GM12878 (cell line): ENCODE results near the gene PLB1. TPM values are rescaled to one million over a fixed set of nuclear protein-coding genes. Genes with fewer than 3 reads are reported as not detected.

ENCODE experiments used
- ATAC-seq: fragments of 200-7000 bp; cut with Tn5 transposase; 3 replicates; pipeline ENCODE4 v1.9.1; 2020; ENCODE audit warnings: mild to moderate bottlenecking, moderate library complexity
- BruUV-seq: library from RNA; stranded (reverse); fragments of 400-500 nt; replicated peaks from 2 replicates; lab custom pipeline; 2021; lab: Mats Ljungman, UMichigan
- CTCF ChIA-PET: fragments of 300-600 bp; sonication (Branson Sonifier 250); formaldehyde crosslinking; extraction: SDS; loops from one replicate; lab custom pipeline; 2021; ENCODE audit warnings: inconsistent platforms; lab: Yijun Ruan, JAX
- POLR2A ChIA-PET: fragments of 350-600 bp; formaldehyde crosslinking; extraction: SDS; loops from one replicate; lab custom pipeline; 2021; ENCODE audit warnings: inconsistent platforms; lab: Charles Lee
- RAD21 ChIA-PET: fragments of 300-600 bp; sonication (Branson Sonifier 250); formaldehyde crosslinking; loops from one replicate; lab custom pipeline; 2023; ENCODE audit warnings: antibody characterized with exemption; ENCODE audit not compliant: unreplicated experiment; lab: Charles Lee
- SMC1A ChIA-PET: fragments of 300-600 bp; sonication (Branson Sonifier 250); formaldehyde crosslinking; loops from one replicate; lab custom pipeline; 2023; ENCODE audit not compliant: unreplicated experiment, uncharacterized antibody; lab: Charles Lee
- DNase-seq: peaks from one replicate; pipeline ENCODE4 v3.0.0-alpha.2; 2011; ENCODE audit warnings: low read depth, low spot score
- FAIRE-seq: peaks from 3 replicates; lab custom pipeline; 2011; peaks lifted over from hg19 to GRCh38; lab: Jason Lieb, UNC
- H2AFZ ChIP-seq: 2 replicates; pipeline ENCODE4 v1.6.0; 2011; ENCODE audit warnings: low read depth, low read length, control low read depth; ENCODE audit not compliant: control insufficient read depth
- H3K27ac ChIP-seq: 2 replicates; pipeline ENCODE4 v1.5.1; 2011; ENCODE audit warnings: control low read depth; ENCODE audit not compliant: control insufficient read depth, insufficient read depth
- H3K27me3 ChIP-seq, 2 experiments: replicated peaks in 1 of 2; 2 replicates each; pipeline versions ENCODE4 v1.6.0 to v1.6.1; 2011; ENCODE audit warnings: low read length in 1 of 2; ENCODE audit not compliant: control insufficient read depth in 2 of 2, insufficient read depth in 2 of 2
- H3K36me3 ChIP-seq, 2 experiments: 2 replicates each; pipeline ENCODE4 v1.5.1; 2011; ENCODE audit warnings: low read length in 1 of 2; ENCODE audit not compliant: control insufficient read depth in 2 of 2, insufficient read depth in 2 of 2
- H3K4me1 ChIP-seq: 2 replicates; pipeline ENCODE4 v1.6.1; 2011; ENCODE audit warnings: mild to moderate bottlenecking, low read length, moderate library complexity, mixed read lengths; ENCODE audit not compliant: control insufficient read depth, insufficient read depth
- H3K4me2 ChIP-seq: 2 replicates; pipeline ENCODE4 v1.6.0; 2011; ENCODE audit warnings: control low read depth; ENCODE audit not compliant: control insufficient read depth, insufficient read depth
- H3K4me3 ChIP-seq: fragments of 200-600 bp; sonication (generic); 2 replicates; pipeline ENCODE4 v1.5.1; 2016
- H3K79me2 ChIP-seq: 2 replicates; pipeline ENCODE4 v1.6.0; 2011; ENCODE audit warnings: low read length; ENCODE audit not compliant: control insufficient read depth, insufficient read depth
- H3K9ac ChIP-seq: 2 replicates; pipeline ENCODE4 v1.8.0; 2011; ENCODE audit warnings: low read length, control low read depth, mixed read lengths; ENCODE audit not compliant: control insufficient read depth, insufficient read depth
- H3K9me3 ChIP-seq: replicated peaks from 3 replicates; pipeline ENCODE4 v1.5.1; 2011; ENCODE audit warnings: mild to moderate bottlenecking, low read length; ENCODE audit not compliant: control insufficient read depth, insufficient read depth
- H4K20me1 ChIP-seq: 2 replicates; pipeline ENCODE4 v1.6.0; 2011; ENCODE audit not compliant: control insufficient read depth, insufficient read depth
- ESRRA ChIP-seq: IDR thresholded peaks from 2 replicates; pipeline ENCODE4 v1.6.1; 2012; ENCODE audit warnings: mild to moderate bottlenecking, low read length, improper control_type of control experiment
- HDGF ChIP-seq: fragments of 450-650 bp; IDR thresholded peaks from 2 replicates; pipeline ENCODE4 v1.6.1; 2016; ENCODE audit warnings: antibody characterized with exemption
- IRF4 ChIP-seq: IDR thresholded peaks from 2 replicates; pipeline ENCODE4 v1.6.1; 2011; ENCODE audit warnings: low read depth, low read length
- IRF5 ChIP-seq: fragments of 450-650 bp; IDR thresholded peaks from 2 replicates; pipeline ENCODE4 v1.6.1; 2017; ENCODE audit warnings: borderline replicate concordance
- JUNB ChIP-seq: IDR thresholded peaks from 2 replicates; pipeline ENCODE4 v1.6.1; 2016; ENCODE audit warnings: antibody characterized with exemption, mild to moderate bottlenecking
- KDM1A ChIP-seq: fragments of 200-600 bp; sonication (generic); IDR thresholded peaks from 2 replicates; pipeline ENCODE4 v1.6.1; 2016; ENCODE audit warnings: borderline replicate concordance
- LARP7 ChIP-seq: fragments of 450-650 bp; IDR thresholded peaks from 2 replicates; pipeline ENCODE4 v1.6.1; 2017; ENCODE audit warnings: mild to moderate bottlenecking
- MTA2 ChIP-seq: fragments of 450-650 bp; IDR thresholded peaks from 2 replicates; pipeline ENCODE4 v1.6.1; 2016; ENCODE audit warnings: low read depth, mild to moderate bottlenecking, moderate library complexity
- MXI1 ChIP-seq: fragments of 150-350 bp; IDR thresholded peaks from 2 replicates; pipeline ENCODE4 v1.6.1; 2011; ENCODE audit warnings: low read depth, mild to moderate bottlenecking, inconsistent platforms, low read length, improper control_type of control experiment
- MYB ChIP-seq: fragments of 150-350 bp; IDR thresholded peaks from 2 replicates; pipeline ENCODE4 v1.6.1; 2014; ENCODE audit warnings: mild to moderate bottlenecking, low read depth, low read length, borderline replicate concordance
- NFYB ChIP-seq: IDR thresholded peaks from 2 replicates; pipeline ENCODE4 v1.6.1; 2011; ENCODE audit warnings: low read depth, mild to moderate bottlenecking, low read length, improper control_type of control experiment, moderate library complexity; ENCODE audit not compliant: insufficient read depth
- NR2C2 ChIP-seq: IDR thresholded peaks from 2 replicates; pipeline ENCODE4 v1.6.1; 2011; ENCODE audit warnings: borderline replicate concordance, low read depth; ENCODE audit not compliant: control insufficient read depth, insufficient read length
- RBBP5 ChIP-seq: fragments of 200-600 bp; sonication (generic); conservative IDR thresholded peaks from 2 replicates; pipeline ENCODE4 v1.6.1; 2016
- SMAD1 ChIP-seq: fragments of 450-650 bp; IDR thresholded peaks from 2 replicates; pipeline ENCODE4 v1.6.1; 2018; ENCODE audit warnings: mild to moderate bottlenecking, low read depth; ENCODE audit not compliant: partially characterized antibody
- SMARCA5 ChIP-seq: fragments of 450-650 bp; IDR thresholded peaks from 2 replicates; pipeline ENCODE4 v1.6.1; 2017; ENCODE audit warnings: mild to moderate bottlenecking
- STAT1 ChIP-seq: fragments of 450-650 bp; conservative IDR thresholded peaks from 2 replicates; pipeline ENCODE4 v1.6.1; 2014; ENCODE audit warnings: antibody characterized with exemption, mild to moderate bottlenecking
- ZNF384 ChIP-seq: IDR thresholded peaks from 2 replicates; pipeline ENCODE4 v1.6.1; 2012; ENCODE audit warnings: low read depth, mild to moderate bottlenecking, low read length, improper control_type of control experiment, borderline replicate concordance
- WGBS: methylation state at CpG from one replicate; pipeline ENCODE4 v1.1.6; 2016; ENCODE audit warnings: low lambda C conversion rate; ENCODE audit not compliant: insufficient replicate concordance, insufficient coverage; ENCODE audit errors: missing lambda C conversion rate; 5-methylcytosine and 5-hydroxymethylcytosine counted together
- in situ Hi-C: fragments of 300-500 bp; cut with MboI; formaldehyde crosslinking; loops from 9 replicates; pipeline ENCODE4 v1.14.3; 2018; ENCODE audit warnings: mixed read lengths
- intact Hi-C: fragments of 100-400 bp; cut with micrococcal nuclease; formaldehyde crosslinking; loops from one replicate; pipeline ENCODE4 v1.14.2; 2022; ENCODE audit not compliant: unreplicated experiment
- polyA plus RNA-seq, 11 experiments: library from polyadenylated mRNA; depleted of rRNA in 4 of 11; unstranded in 6 of 11; stranded (reverse) in 5 of 11; fragments of >200 nt; fragmentation: Nextera tagmentation in 4 of 11; fragmentation: Illumina TruSeq in 1 of 11; extraction: Ambion mirVana in 4 of 11; extraction: Trizol in 1 of 11; gene quantifications; 1 replicate in 1 of 11; 2 replicates in 10 of 11; pipeline versions ENCODE4 v1.2.1 to v1.2.3, GENCODE V29; 2011 to 2016; ENCODE audit warnings: inconsistent platforms in 2 of 11, missing spikeins in 2 of 11, low read depth in 1 of 11
- total RNA-seq, 4 experiments: library from RNA; depleted of rRNA in 3 of 4; stranded (reverse); fragments of >200 nt in 3 of 4; fragmentation: Illumina TruSeq in 1 of 4; extraction: Trizol in 1 of 4; gene quantifications; 2 replicates each; pipeline versions ENCODE4 v1.2.1 to v1.2.3, GENCODE V29; 2013 to 2021
- TF ChIP-seq, protein P1 (sequence below): fragments of 450-650 bp; IDR thresholded peaks from 2 replicates; pipeline ENCODE4 v1.6.1; 2017; ENCODE audit warnings: low read depth, mild to moderate bottlenecking, moderate library complexity
- TF ChIP-seq, protein P2 (sequence below): IDR thresholded peaks from 2 replicates; pipeline ENCODE4 v1.6.1; 2012; ENCODE audit warnings: improper control_type of control experiment, low read depth, low read length; ENCODE audit not compliant: insufficient replicate concordance

PLB1 gene
- total and polyA plus RNA-seq, 10 of the 15 experiments (the other 5 are each of a cell fraction or from before 2014, with no cell fraction given): 0.03 to 0.49 (median 0.28) TPM

DNA sequence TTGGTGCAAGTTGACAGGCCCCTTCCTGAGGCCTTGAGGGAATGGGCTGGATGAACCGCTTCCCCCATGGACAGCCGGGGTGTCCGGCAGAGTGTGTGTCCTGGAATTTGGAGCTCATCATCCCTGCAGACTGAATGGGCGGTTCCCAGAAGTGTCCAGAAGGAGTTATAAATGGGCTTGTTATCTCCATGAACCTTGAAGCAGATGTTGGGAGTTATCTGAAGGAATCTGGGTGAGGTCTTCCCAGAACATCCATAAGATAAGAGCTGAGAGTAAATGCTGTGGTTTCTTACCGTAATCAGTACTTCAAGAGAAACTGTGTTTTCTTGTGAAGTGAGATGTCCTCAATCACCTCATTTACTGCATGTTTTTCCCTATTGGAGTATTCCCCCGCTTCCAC is 21.1 kb downstream of the PLB1 start:
- ATAC-seq (no peak), DNase-seq (no peak), FAIRE-seq (no peak)
- no peaks in the 10 kb centered on the region for H3K79me2 ChIP-seq
- ChIA-PET SMC1A (no interaction called here), CTCF (no interaction called here), RAD21 (no interaction called here), POLR2A (interaction anchor here (0.6 kb wide), 1 partner anchor 12 kb away, joined by 8 read pairs; no protein-coding TSS in a partner anchor)
- TF ChIP-seq MTA2 (no peak), NFYB (no peak), SMAD1 (no peak), MXI1 (no peak), JUNB (no peak), MYB (no peak), LARP7 (no peak), STAT1 (no peak), ESRRA (no peak), KDM1A (no peak), IRF4 (no peak), SMARCA5 (no peak), RBBP5 (no peak), NR2C2 (no peak), IRF5 (no peak), ZNF384 (no peak), HDGF (no peak)
- TF ChIP-seq, protein P1, sequence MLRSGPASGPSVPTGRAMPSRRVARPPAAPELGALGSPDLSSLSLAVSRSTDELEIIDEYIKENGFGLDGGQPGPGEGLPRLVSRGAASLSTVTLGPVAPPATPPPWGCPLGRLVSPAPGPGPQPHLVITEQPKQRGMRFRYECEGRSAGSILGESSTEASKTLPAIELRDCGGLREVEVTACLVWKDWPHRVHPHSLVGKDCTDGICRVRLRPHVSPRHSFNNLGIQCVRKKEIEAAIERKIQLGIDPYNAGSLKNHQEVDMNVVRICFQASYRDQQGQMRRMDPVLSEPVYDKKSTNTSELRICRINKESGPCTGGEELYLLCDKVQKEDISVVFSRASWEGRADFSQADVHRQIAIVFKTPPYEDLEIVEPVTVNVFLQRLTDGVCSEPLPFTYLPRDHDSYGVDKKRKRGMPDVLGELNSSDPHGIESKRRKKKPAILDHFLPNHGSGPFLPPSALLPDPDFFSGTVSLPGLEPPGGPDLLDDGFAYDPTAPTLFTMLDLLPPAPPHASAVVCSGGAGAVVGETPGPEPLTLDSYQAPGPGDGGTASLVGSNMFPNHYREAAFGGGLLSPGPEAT: no peak
- TF ChIP-seq, protein P2, sequence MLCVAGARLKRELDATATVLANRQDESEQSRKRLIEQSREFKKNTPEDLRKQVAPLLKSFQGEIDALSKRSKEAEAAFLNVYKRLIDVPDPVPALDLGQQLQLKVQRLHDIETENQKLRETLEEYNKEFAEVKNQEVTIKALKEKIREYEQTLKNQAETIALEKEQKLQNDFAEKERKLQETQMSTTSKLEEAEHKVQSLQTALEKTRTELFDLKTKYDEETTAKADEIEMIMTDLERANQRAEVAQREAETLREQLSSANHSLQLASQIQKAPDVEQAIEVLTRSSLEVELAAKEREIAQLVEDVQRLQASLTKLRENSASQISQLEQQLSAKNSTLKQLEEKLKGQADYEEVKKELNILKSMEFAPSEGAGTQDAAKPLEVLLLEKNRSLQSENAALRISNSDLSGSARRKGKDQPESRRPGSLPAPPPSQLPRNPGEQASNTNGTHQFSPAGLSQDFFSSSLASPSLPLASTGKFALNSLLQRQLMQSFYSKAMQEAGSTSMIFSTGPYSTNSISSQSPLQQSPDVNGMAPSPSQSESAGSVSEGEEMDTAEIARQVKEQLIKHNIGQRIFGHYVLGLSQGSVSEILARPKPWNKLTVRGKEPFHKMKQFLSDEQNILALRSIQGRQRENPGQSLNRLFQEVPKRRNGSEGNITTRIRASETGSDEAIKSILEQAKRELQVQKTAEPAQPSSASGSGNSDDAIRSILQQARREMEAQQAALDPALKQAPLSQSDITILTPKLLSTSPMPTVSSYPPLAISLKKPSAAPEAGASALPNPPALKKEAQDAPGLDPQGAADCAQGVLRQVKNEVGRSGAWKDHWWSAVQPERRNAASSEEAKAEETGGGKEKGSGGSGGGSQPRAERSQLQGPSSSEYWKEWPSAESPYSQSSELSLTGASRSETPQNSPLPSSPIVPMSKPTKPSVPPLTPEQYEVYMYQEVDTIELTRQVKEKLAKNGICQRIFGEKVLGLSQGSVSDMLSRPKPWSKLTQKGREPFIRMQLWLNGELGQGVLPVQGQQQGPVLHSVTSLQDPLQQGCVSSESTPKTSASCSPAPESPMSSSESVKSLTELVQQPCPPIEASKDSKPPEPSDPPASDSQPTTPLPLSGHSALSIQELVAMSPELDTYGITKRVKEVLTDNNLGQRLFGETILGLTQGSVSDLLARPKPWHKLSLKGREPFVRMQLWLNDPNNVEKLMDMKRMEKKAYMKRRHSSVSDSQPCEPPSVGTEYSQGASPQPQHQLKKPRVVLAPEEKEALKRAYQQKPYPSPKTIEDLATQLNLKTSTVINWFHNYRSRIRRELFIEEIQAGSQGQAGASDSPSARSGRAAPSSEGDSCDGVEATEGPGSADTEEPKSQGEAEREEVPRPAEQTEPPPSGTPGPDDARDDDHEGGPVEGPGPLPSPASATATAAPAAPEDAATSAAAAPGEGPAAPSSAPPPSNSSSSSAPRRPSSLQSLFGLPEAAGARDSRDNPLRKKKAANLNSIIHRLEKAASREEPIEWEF: no peak
- no peaks in the 10 kb centered on the region for H3K9me3 ChIP-seq
- in situ Hi-C loops: no loop called here
- no peak overlapping the region for H3K27ac ChIP-seq
- H3K36me3 ChIP-seq: no peaks in the 10 kb centered on the region
- WGBS: 56% methylated on average over 6 of the region's 6 CpGs
- no peak overlapping the region for H3K4me2 ChIP-seq
- BruUV-seq: no TSS peak
- no peaks in the 10 kb centered on the region for H3K4me1 ChIP-seq
- H3K4me3 ChIP-seq: no peak overlapping the region
- no peaks in the 10 kb centered on the region; a peak in 1 of 4 replicates for H3K27me3 ChIP-seq
- no peak overlapping the region for H2AFZ ChIP-seq
- no peak overlapping the region for H3K9ac ChIP-seq
- intact Hi-C loops: no loop called here
- no peaks in the 10 kb centered on the region for H4K20me1 ChIP-seq
